ENCODE data around the gene WDR20. TPM values are rescaled to one million over a fixed set of nuclear protein-coding genes. Genes with fewer than 3 reads are reported as not detected.

Gene WDR20
- total RNA-seq, 1 experiment from 2014 or later: 23.8 TPM

DNA sequence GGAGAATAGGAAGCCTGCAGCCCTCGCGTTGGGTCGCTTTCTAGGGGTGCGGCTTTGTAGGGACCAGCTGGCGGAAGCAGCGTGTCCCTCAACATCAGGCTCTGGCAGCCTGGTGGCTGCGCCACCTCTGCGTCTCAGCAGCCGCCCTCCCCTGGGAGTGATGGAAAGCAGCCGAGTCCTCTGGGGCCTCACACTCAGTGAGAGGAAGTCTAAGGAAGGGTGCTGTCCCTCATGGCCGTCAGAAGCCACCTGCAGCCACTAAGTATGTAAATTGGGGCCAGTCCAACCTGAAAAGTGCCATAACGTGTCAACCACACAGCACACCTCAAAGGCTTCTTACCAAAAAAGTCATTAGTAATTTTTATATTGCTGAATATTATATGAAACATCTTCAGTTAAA is 80.3 kb downstream of the WDR20 start:
- TF ChIP-seq, protein P1, sequence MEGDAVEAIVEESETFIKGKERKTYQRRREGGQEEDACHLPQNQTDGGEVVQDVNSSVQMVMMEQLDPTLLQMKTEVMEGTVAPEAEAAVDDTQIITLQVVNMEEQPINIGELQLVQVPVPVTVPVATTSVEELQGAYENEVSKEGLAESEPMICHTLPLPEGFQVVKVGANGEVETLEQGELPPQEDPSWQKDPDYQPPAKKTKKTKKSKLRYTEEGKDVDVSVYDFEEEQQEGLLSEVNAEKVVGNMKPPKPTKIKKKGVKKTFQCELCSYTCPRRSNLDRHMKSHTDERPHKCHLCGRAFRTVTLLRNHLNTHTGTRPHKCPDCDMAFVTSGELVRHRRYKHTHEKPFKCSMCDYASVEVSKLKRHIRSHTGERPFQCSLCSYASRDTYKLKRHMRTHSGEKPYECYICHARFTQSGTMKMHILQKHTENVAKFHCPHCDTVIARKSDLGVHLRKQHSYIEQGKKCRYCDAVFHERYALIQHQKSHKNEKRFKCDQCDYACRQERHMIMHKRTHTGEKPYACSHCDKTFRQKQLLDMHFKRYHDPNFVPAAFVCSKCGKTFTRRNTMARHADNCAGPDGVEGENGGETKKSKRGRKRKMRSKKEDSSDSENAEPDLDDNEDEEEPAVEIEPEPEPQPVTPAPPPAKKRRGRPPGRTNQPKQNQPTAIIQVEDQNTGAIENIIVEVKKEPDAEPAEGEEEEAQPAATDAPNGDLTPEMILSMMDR (IDR thresholded peaks at IDR 0.05; ENCODE audit: unreplicated experiment): no peak
- Mint-ChIP-seq H3K27ac (ENCODE audit: low read depth, unreplicated experiment) (no peak overlapping the region), H3K9me3 (ENCODE audit: unreplicated experiment) (no peaks in the 10 kb centered on the region), H3K4me3 (ENCODE audit: unreplicated experiment) (no peak overlapping the region), H3K4me1 (ENCODE audit: insufficient read depth, unreplicated experiment) (no peaks in the 10 kb centered on the region), H3K27me3 (ENCODE audit: insufficient read depth, unreplicated experiment) (no peaks in the 10 kb centered on the region), H3K36me3 (ENCODE audit: insufficient read depth, unreplicated experiment) (peaks cover 22% of the 10 kb centered on the region)
- intact Hi-C loops (cut with micrococcal nuclease): no loop called here
- BruUV-seq (replicated peaks): no TSS peak
- POLR2A ChIA-PET: no interaction called here
- CTCF ChIA-PET: interaction anchor here (1.0 kb wide), 1 partner anchor 94 kb away, joined by 3 read pairs; no protein-coding TSS in a partner anchor
- no peak for DNase-seq (ENCODE audit: unreplicated experiment)

DNA sequence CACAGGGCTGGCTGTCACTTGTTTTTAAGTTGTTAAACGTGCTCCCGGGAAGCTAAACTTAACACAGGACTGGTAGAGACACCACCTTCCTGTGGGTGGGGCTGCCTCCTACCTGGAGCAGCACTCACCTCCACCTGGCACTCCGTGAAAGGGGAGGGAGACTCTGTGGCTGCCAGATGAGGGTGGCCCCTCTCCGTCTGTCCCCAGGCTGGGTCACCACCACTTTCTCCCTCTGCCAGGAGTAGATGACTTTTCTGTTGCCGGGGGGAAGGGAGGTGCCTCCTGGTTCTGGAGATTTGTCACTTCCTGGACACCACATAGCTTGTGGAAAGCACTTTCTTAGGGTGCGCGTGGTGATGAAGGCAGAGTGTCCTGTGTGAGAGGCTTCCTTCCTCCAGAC is 81.3 kb downstream of the WDR20 start:
- Mint-ChIP-seq H3K9me3 (ENCODE audit: unreplicated experiment) (no peaks in the 10 kb centered on the region), H3K27ac (ENCODE audit: low read depth, unreplicated experiment) (no peak overlapping the region), H3K36me3 (ENCODE audit: insufficient read depth, unreplicated experiment) (peaks cover 24% of the 10 kb centered on the region), H3K4me1 (ENCODE audit: insufficient read depth, unreplicated experiment) (no peaks in the 10 kb centered on the region), H3K4me3 (ENCODE audit: unreplicated experiment) (no peak overlapping the region), H3K27me3 (ENCODE audit: insufficient read depth, unreplicated experiment) (no peaks in the 10 kb centered on the region)
- intact Hi-C loops (cut with micrococcal nuclease): no loop called here
- peak; percentile 24 for DNase-seq (ENCODE audit: unreplicated experiment)
- ChIA-PET CTCF (interaction anchor here (0.5 to 1.0 kb wide), 5 partner anchors 93 to 1752 kb away, joined by 3 to 4 read pairs (median 4); no protein-coding TSS in a partner anchor), POLR2A (interaction anchor here (1.1 kb wide), 1 partner anchor 42 kb away, joined by 4 read pairs; no protein-coding TSS in a partner anchor)
- no TSS peak for BruUV-seq (replicated peaks)
- TF ChIP-seq, protein P1 (IDR thresholded peaks at IDR 0.05; ENCODE audit: unreplicated experiment): no peak

DNA sequence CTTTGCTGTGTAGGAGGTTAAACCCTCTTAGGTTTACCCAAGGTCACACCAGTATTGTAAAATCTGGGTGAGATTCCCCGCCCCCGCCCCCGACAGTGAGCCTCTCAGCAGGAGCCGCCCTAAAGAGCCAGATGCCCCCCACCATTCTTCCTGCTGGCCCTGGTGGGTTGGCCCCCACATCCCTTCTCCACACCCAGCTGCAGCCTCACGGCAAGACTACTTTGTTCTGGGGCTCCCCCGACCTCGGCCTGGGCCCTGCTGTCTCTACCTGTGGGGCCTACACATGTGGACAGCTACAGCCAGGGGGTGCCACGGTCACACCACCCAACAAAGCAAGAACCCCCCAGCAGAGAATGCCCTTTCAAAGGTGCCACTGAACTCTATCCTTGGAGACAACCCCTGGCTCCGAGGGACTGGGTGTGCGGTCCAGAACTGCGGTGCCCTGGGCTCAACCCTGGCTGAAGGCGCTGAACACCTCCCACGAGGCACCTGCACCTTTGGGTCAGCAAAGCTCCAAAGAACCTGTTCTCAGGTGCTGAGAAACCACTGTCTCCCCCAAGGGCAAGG is 82.4 kb downstream of the WDR20 start:
- H3K27ac Mint-ChIP-seq (ENCODE audit: low read depth, unreplicated experiment): no peak overlapping the region
- H3K4me3 Mint-ChIP-seq (ENCODE audit: unreplicated experiment): no peak overlapping the region
- ChIA-PET POLR2A (interaction anchor here (1.1 kb wide), 1 partner anchor 41 kb away, joined by 4 read pairs; no protein-coding TSS in a partner anchor), CTCF (interaction anchor here (1.0 kb wide), 1 partner anchor 93 kb away, joined by 3 read pairs; no protein-coding TSS in a partner anchor)
- H3K36me3 Mint-ChIP-seq (ENCODE audit: insufficient read depth, unreplicated experiment): peaks cover 24% of the 10 kb centered on the region
- no peak for DNase-seq (ENCODE audit: unreplicated experiment)
- H3K27me3 Mint-ChIP-seq (ENCODE audit: insufficient read depth, unreplicated experiment): no peaks in the 10 kb centered on the region
- no peaks in the 10 kb centered on the region for H3K9me3 Mint-ChIP-seq (ENCODE audit: unreplicated experiment)
- TF ChIP-seq, protein P1 (IDR thresholded peaks at IDR 0.05; ENCODE audit: unreplicated experiment): no peak
- intact Hi-C loops (cut with micrococcal nuclease): no loop called here
- no peaks in the 10 kb centered on the region for H3K4me1 Mint-ChIP-seq (ENCODE audit: insufficient read depth, unreplicated experiment)
- no TSS peak for BruUV-seq (replicated peaks)

DNA sequence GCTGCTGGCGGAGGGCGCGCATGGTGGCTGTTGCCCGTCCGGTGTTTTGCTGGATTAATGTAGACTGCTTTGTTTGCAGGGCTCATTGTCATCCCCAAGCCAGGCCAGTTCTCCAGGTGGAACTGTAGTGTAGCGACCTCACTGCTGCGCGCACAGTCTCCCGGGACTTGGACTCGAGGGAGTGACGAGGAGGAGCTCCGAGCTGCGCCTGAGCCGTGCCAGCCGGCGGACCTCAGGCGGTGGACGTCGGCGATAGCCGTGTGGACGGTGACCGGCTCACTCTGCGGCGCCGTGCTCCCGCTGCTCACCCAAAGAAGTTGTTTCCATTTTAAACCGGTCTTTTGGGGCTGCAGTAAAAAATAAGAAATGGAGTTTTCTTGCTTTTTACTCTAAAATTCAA is 83.1 kb downstream of the WDR20 start:
- Mint-ChIP-seq H3K4me1 (ENCODE audit: insufficient read depth, unreplicated experiment) (no peaks in the 10 kb centered on the region), H3K27ac (ENCODE audit: low read depth, unreplicated experiment) (no peak overlapping the region), H3K9me3 (ENCODE audit: unreplicated experiment) (no peaks in the 10 kb centered on the region), H3K27me3 (ENCODE audit: insufficient read depth, unreplicated experiment) (no peaks in the 10 kb centered on the region), H3K36me3 (ENCODE audit: insufficient read depth, unreplicated experiment) (peaks cover 23% of the 10 kb centered on the region), H3K4me3 (ENCODE audit: unreplicated experiment) (no peak overlapping the region)
- BruUV-seq (replicated peaks): no TSS peak
- ChIA-PET CTCF (interaction anchor here (1.0 kb wide), 1 partner anchor 93 kb away, joined by 3 read pairs; no protein-coding TSS in a partner anchor), POLR2A (no interaction called here)
- no peak for DNase-seq (ENCODE audit: unreplicated experiment)
- TF ChIP-seq, protein P1 (IDR thresholded peaks at IDR 0.05; ENCODE audit: unreplicated experiment): no peak
- intact Hi-C loops (cut with micrococcal nuclease): no loop called here

Measured in MCF 10A (cell line).